Measurements from ENCODE around the gene ASAP2.

Gene ASAP2

GRCh38 chr2:9280224-9280623 is 73.6 kb downstream of the ASAP2 start:
- H3K79me2 ChIP-seq (ENCODE audit: insufficient read depth, low read length), result no peaks in the 10 kb centered on the region
- H3K4me3 ChIP-seq (ENCODE audit: low read depth, low read length, poor library complexity, severe bottlenecking), result no peak overlapping the region
- no peaks in the 10 kb centered on the region for H3K36me3 ChIP-seq (ENCODE audit: insufficient read depth, low read length)
- H3F3A ChIP-seq (ENCODE audit: insufficient read depth, low read length), result no peaks in the 10 kb centered on the region
- H3K27me3 ChIP-seq (ENCODE audit: insufficient read depth, low read length), result no peaks in the 10 kb centered on the region
- TF ChIP-seq, protein P1, sequence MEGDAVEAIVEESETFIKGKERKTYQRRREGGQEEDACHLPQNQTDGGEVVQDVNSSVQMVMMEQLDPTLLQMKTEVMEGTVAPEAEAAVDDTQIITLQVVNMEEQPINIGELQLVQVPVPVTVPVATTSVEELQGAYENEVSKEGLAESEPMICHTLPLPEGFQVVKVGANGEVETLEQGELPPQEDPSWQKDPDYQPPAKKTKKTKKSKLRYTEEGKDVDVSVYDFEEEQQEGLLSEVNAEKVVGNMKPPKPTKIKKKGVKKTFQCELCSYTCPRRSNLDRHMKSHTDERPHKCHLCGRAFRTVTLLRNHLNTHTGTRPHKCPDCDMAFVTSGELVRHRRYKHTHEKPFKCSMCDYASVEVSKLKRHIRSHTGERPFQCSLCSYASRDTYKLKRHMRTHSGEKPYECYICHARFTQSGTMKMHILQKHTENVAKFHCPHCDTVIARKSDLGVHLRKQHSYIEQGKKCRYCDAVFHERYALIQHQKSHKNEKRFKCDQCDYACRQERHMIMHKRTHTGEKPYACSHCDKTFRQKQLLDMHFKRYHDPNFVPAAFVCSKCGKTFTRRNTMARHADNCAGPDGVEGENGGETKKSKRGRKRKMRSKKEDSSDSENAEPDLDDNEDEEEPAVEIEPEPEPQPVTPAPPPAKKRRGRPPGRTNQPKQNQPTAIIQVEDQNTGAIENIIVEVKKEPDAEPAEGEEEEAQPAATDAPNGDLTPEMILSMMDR (IDR thresholded peaks at IDR 0.05; ENCODE audit: low read length), result no peak
- no peak for TF ChIP-seq EZH2 (IDR thresholded peaks at IDR 0.05; ENCODE audit: borderline replicate concordance, low read length)
- no peak overlapping the region for H3K27ac ChIP-seq (ENCODE audit: low read depth, low read length, poor library complexity, severe bottlenecking)
- H3K9me2 ChIP-seq (ENCODE audit: low read depth, low read length), result no peaks in the 10 kb centered on the region
- no peaks in the 10 kb centered on the region for H4K20me1 ChIP-seq (ENCODE audit: insufficient read depth, low read length)
- no peak overlapping the region for H3K4me2 ChIP-seq (ENCODE audit: low read length)
- H3K4me1 ChIP-seq (ENCODE audit: insufficient read depth, low read length, severe bottlenecking), result no peaks in the 10 kb centered on the region
- no peak overlapping the region for H2AFZ ChIP-seq (ENCODE audit: low read length)
- no peak overlapping the region for H3K9ac ChIP-seq (ENCODE audit: low read length)
- H3K9me3 ChIP-seq (ENCODE audit: low read length), result no peaks in the 10 kb centered on the region

DNA sequence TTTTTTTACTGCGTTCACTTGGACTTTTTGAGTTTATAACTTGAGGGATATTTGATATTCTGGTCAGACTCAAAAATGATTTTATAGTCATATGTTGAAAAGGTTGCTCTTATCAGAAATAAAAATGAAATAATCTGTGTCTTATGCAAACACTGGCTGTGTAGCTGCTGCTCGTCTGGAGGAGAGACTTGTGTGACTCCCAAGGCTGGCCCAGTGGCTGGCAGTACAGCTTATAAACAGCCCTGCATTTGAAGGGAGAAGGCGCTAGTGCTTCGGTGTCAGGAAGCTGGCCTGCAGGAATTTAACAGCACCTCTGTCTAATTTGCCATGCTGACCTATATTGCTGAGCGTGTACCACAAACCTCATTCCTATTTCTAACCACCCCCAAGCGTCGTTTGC is 74.5 kb downstream of the ASAP2 start:
- Histone ChIP-seq H3K9ac (ENCODE audit: low read length) (no peak overlapping the region), H3K79me2 (ENCODE audit: insufficient read depth, low read length) (no peaks in the 10 kb centered on the region), H3K4me1 (ENCODE audit: insufficient read depth, low read length, severe bottlenecking) (no peaks in the 10 kb centered on the region), H3K4me3 (ENCODE audit: low read depth, low read length, poor library complexity, severe bottlenecking) (no peak overlapping the region), H3K9me2 (ENCODE audit: low read depth, low read length) (no peaks in the 10 kb centered on the region), H3F3A (ENCODE audit: insufficient read depth, low read length) (no peaks in the 10 kb centered on the region), H3K27ac (ENCODE audit: low read depth, low read length, poor library complexity, severe bottlenecking) (no peak overlapping the region), H4K20me1 (ENCODE audit: insufficient read depth, low read length) (no peaks in the 10 kb centered on the region), H3K27me3 (ENCODE audit: insufficient read depth, low read length) (no peaks in the 10 kb centered on the region), H3K4me2 (ENCODE audit: low read length) (no peak overlapping the region), H3K9me3 (ENCODE audit: low read length) (no peaks in the 10 kb centered on the region), H3K36me3 (ENCODE audit: insufficient read depth, low read length) (no peaks in the 10 kb centered on the region), H2AFZ (ENCODE audit: low read length) (no peak overlapping the region)
- TF ChIP-seq, protein P1 (IDR thresholded peaks at IDR 0.05; ENCODE audit: low read length), result no peak
- TF ChIP-seq EZH2 (IDR thresholded peaks at IDR 0.05; ENCODE audit: borderline replicate concordance, low read length), result no peak

GRCh38 chr2:9282128-9283112 is 75.8 kb downstream of the ASAP2 start:
- no peak overlapping the region for H3K4me2 ChIP-seq (ENCODE audit: low read length)
- no peak overlapping the region for H3K4me3 ChIP-seq (ENCODE audit: low read depth, low read length, poor library complexity, severe bottlenecking)
- no peaks in the 10 kb centered on the region for H4K20me1 ChIP-seq (ENCODE audit: insufficient read depth, low read length)
- H3K4me1 ChIP-seq (ENCODE audit: insufficient read depth, low read length, severe bottlenecking), result no peaks in the 10 kb centered on the region
- H3K79me2 ChIP-seq (ENCODE audit: insufficient read depth, low read length), result no peaks in the 10 kb centered on the region
- no peaks in the 10 kb centered on the region for H3K27me3 ChIP-seq (ENCODE audit: insufficient read depth, low read length)
- no peak overlapping the region for H3K27ac ChIP-seq (ENCODE audit: low read depth, low read length, poor library complexity, severe bottlenecking)
- no peaks in the 10 kb centered on the region for H3F3A ChIP-seq (ENCODE audit: insufficient read depth, low read length)
- H3K9me2 ChIP-seq (ENCODE audit: low read depth, low read length), result no peaks in the 10 kb centered on the region
- no peak overlapping the region for H2AFZ ChIP-seq (ENCODE audit: low read length)
- no peak overlapping the region for H3K9ac ChIP-seq (ENCODE audit: low read length)
- no peaks in the 10 kb centered on the region for H3K9me3 ChIP-seq (ENCODE audit: low read length)
- no peak for TF ChIP-seq EZH2 (IDR thresholded peaks at IDR 0.05; ENCODE audit: borderline replicate concordance, low read length)
- TF ChIP-seq, protein P1 (IDR thresholded peaks at IDR 0.05; ENCODE audit: low read length), result no peak
- H3K36me3 ChIP-seq (ENCODE audit: insufficient read depth, low read length), result no peaks in the 10 kb centered on the region
